Mucosa of stomach (tissue), 1 donor: ENCODE results near the gene KCNT2.

Source experiments
- H3K27me3 ChIP-seq: one replicate; pipeline ENCODE4 v1.7.0; 2013; ENCODE audit warnings: mild to moderate bottlenecking, low read length; ENCODE audit not compliant: control insufficient read depth, insufficient read depth
- H3K36me3 ChIP-seq: one replicate; pipeline ENCODE4 v1.7.0; 2013; ENCODE audit warnings: low read length; ENCODE audit not compliant: control insufficient read depth, insufficient read depth
- H3K4me1 ChIP-seq: one replicate; pipeline ENCODE4 v1.7.0; 2013; ENCODE audit warnings: mild to moderate bottlenecking, low read length; ENCODE audit not compliant: control insufficient read depth, insufficient read depth
- H3K4me3 ChIP-seq: one replicate; pipeline ENCODE4 v1.7.0; 2013; ENCODE audit warnings: low read length
- H3K9ac ChIP-seq: one replicate; pipeline ENCODE4 v1.7.0; 2013; ENCODE audit warnings: mild to moderate bottlenecking, low read length, moderate library complexity
- H3K9me3 ChIP-seq: one replicate; pipeline ENCODE4 v1.7.0; 2013; ENCODE audit warnings: mild to moderate bottlenecking, low read length, moderate library complexity; ENCODE audit not compliant: control insufficient read depth
- donor health status: Pancreatic carcinoma.

KCNT2 gene

DNA sequence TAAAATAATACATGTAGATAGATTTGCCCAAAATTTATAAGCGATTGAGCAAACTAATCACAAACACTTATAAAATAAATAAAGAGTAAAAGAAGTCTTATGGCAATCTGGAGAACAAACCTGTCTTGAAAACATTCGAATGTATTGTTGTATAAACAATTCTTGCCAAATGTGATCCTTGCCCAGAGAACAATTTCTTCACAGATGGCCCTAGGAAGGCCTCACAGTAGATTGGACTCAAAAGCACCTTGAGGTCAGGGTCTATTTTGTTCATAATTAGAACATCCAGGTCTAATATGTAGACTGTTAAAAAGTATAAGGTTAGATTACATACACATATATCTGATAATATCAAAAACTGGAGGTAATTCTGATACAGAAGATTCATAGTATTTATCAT, 202.4 kb downstream of the KCNT2 start:
- Histone ChIP-seq H3K27me3 (no peaks in the 10 kb centered on the region), H3K4me1 (no peaks in the 10 kb centered on the region), H3K4me3 (no peak overlapping the region), H3K9ac (no peak overlapping the region), H3K36me3 (no peaks in the 10 kb centered on the region), H3K9me3 (no peaks in the 10 kb centered on the region)

DNA sequence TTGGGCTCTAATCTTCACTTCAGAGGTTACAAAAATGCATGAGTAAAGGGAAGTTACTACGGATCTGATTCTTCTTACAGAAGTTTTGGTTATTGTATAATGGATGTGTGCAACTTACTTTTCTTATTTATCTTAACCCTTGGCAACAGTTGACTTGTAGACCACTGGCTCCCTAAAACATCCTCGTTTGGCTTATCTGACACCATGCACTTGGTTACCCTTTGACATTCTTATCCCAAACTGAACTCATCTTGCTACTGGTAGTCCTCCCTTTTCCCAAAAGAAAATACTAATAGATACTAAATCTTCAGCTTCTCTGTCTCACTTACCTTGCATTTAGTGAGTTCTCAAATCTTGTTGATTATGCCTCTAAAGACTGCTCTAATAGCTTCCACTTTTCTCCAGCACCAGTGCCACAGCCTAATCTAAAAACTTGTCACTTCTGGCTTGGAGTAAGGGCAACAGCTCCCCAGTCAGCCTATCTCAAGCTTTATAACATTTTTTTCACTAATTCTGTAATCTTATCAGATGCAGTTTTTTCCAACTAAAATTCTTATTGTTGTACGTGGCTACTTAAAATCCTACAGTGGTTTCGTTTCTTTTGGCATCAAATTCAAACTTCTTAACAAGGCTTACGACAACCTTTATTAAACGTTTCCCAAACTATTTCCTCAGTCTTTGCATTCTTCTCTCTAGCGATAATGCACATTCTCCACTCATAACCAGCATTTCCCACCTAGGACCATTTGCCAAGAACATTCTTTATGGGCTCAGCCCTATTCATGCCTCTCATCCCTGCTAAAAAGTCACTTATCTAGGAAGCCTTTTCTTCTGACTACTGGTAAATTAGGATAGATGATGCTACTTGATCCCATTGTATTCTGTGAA, 204.2 kb downstream of the KCNT2 start:
- no peaks in the 10 kb centered on the region for H3K27me3 ChIP-seq
- H3K9ac ChIP-seq, result no peak overlapping the region
- no peak overlapping the region for H3K4me3 ChIP-seq
- H3K9me3 ChIP-seq, result no peaks in the 10 kb centered on the region
- H3K4me1 ChIP-seq, result no peaks in the 10 kb centered on the region
- H3K36me3 ChIP-seq, result no peaks in the 10 kb centered on the region

DNA sequence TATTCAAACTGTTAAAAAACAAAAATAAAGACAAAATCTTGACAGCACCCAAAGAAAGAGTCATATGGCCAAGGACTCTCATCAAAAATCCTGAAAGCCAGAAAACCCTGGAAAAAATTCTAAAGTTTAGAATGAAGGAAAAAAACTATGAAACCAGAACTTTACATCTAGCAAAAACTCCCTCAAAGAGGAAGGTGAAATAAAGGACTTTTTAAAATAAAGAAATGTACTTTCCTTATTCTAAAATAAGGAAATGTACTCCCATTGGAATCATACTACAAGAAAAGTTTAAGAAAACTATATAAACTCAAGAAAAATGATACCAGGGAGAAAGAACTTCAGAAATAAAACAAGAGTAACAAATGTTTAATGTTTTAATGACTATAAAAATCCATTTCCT, 206.3 kb downstream of the KCNT2 start:
- Histone ChIP-seq H3K9ac (no peak overlapping the region), H3K4me1 (no peaks in the 10 kb centered on the region), H3K4me3 (no peak overlapping the region), H3K27me3 (no peaks in the 10 kb centered on the region), H3K9me3 (no peaks in the 10 kb centered on the region), H3K36me3 (no peaks in the 10 kb centered on the region)

- Histone ChIP-seq H3K4me1 (no peaks in the 10 kb centered on the region), H3K4me3 (no peak overlapping the region), H3K27me3 (no peaks in the 10 kb centered on the region), H3K36me3 (no peaks in the 10 kb centered on the region), H3K9ac (no peak overlapping the region), H3K9me3 (no peaks in the 10 kb centered on the region)
Measured at GRCh38 chr1:196401452-196401833, 206.8 kb downstream of the KCNT2 start.

GRCh38 chr1:196400478-196401451, 207.5 kb downstream of the KCNT2 start:
- Histone ChIP-seq H3K9ac (no peak overlapping the region), H3K36me3 (no peaks in the 10 kb centered on the region), H3K27me3 (no peaks in the 10 kb centered on the region), H3K9me3 (no peaks in the 10 kb centered on the region), H3K4me3 (no peak overlapping the region), H3K4me1 (no peaks in the 10 kb centered on the region)

DNA sequence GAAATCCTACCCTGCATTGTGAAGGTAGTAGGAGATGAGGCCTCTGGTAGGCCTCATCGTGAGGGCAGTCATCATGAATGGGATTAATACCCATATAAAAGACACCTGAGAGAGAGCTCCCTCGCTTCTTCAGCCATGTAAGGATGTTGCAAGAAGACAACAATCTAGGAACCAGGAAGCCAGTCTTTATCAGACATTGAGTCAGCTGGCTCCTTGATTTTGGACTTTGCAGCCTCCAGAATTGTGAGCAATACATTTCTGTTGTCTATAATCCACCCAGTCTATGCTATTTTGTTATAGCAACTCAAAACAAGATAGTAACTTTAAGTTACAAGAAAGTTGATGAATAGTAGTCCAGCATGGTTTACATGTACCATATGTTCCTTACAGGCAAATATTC, 208.5 kb downstream of the KCNT2 start:
- H3K9me3 ChIP-seq, result no peaks in the 10 kb centered on the region
- H3K9ac ChIP-seq, result no peak overlapping the region
- no peak overlapping the region for H3K4me3 ChIP-seq
- no peaks in the 10 kb centered on the region for H3K27me3 ChIP-seq
- H3K4me1 ChIP-seq, result no peaks in the 10 kb centered on the region
- H3K36me3 ChIP-seq, result no peaks in the 10 kb centered on the region

- H3K4me1 ChIP-seq, result no peaks in the 10 kb centered on the region
- H3K9me3 ChIP-seq, result no peaks in the 10 kb centered on the region
- no peak overlapping the region for H3K9ac ChIP-seq
- H3K36me3 ChIP-seq, result no peaks in the 10 kb centered on the region
- no peaks in the 10 kb centered on the region for H3K27me3 ChIP-seq
- H3K4me3 ChIP-seq, result no peak overlapping the region
Measured at GRCh38 chr1:196393742-196394141, 214.5 kb downstream of the KCNT2 start.

GRCh38 chr1:196393282-196393681, 215.0 kb downstream of the KCNT2 start:
- no peak overlapping the region for H3K9ac ChIP-seq
- H3K36me3 ChIP-seq, result no peaks in the 10 kb centered on the region
- H3K4me3 ChIP-seq, result no peak overlapping the region
- no peaks in the 10 kb centered on the region for H3K27me3 ChIP-seq
- H3K9me3 ChIP-seq, result no peaks in the 10 kb centered on the region
- no peaks in the 10 kb centered on the region for H3K4me1 ChIP-seq

DNA sequence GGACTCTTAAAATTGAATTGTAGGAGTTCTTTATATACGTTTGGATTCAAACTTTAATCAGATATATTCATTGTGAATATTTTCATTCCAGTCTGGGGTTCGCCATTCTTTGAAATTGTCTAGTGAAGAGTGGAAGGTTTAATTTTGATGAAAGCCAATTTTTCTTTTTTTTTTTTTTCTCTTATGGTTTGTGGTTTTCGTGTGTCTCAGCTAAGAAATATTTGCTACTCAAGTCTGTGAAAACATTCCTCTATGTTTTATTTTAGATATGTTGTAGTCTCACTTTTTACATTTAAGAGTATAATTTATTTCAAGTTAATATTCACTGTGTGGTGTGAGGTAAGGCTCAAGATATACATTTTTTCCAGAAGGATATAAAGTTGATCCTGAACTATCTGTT, 220.5 kb downstream of the KCNT2 start:
- Histone ChIP-seq H3K4me3 (no peak overlapping the region), H3K27me3 (no peaks in the 10 kb centered on the region), H3K9me3 (no peaks in the 10 kb centered on the region), H3K9ac (no peak overlapping the region), H3K4me1 (no peaks in the 10 kb centered on the region), H3K36me3 (no peaks in the 10 kb centered on the region)

GRCh38 chr1:196385109-196385508, 223.1 kb downstream of the KCNT2 start:
- H3K36me3 ChIP-seq, result no peaks in the 10 kb centered on the region
- no peaks in the 10 kb centered on the region for H3K9me3 ChIP-seq
- no peak overlapping the region for H3K4me3 ChIP-seq
- H3K27me3 ChIP-seq, result no peaks in the 10 kb centered on the region
- no peaks in the 10 kb centered on the region for H3K4me1 ChIP-seq
- no peak overlapping the region for H3K9ac ChIP-seq

DNA sequence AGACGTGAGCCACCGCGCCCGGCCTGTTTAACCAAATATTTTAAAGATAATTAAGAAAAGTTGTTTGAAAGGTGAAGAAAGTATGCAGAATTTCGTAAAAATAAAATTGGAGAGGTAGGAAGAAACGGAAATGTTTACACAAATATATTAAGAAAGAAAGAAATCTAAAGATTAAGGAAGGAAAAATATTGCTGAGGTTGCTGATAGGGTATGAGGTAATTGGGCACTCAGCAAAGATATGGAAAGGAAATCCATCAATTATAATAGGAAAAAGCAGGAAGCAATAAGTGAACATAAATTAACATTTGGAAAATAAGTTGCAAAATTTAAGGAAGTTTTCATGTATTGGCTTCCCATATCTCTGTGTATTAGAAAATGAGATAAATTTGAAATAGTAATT, 225.9 kb downstream of the KCNT2 start:
- Histone ChIP-seq H3K4me3 (no peak overlapping the region), H3K36me3 (no peaks in the 10 kb centered on the region), H3K4me1 (no peaks in the 10 kb centered on the region), H3K27me3 (no peaks in the 10 kb centered on the region), H3K9ac (no peak overlapping the region), H3K9me3 (no peaks in the 10 kb centered on the region)

DNA sequence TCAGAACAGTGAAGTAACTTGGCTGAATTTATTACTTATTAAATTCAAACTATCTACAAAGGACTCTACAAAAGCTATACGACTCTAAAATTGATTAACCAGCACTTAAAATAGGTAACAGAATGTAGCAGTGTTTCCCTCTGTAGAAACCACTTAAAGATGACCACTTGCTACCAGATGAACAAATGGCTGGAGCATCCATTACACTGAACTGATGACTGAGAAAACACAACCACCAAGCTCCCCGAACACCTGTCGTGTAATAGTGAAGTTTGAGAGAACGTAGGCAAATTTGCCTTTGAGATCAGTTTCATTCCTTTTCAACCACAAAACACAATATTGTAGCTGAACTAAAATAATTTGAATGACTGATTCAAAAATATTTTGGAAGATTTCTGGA, 226.7 kb downstream of the KCNT2 start:
- no peaks in the 10 kb centered on the region for H3K27me3 ChIP-seq
- no peaks in the 10 kb centered on the region for H3K36me3 ChIP-seq
- H3K4me1 ChIP-seq, result no peaks in the 10 kb centered on the region
- no peak overlapping the region for H3K9ac ChIP-seq
- no peak overlapping the region for H3K4me3 ChIP-seq
- no peaks in the 10 kb centered on the region for H3K9me3 ChIP-seq
